ENCODE data around the gene CDH23. TPM values are rescaled to one million over a fixed set of nuclear protein-coding genes. Genes with fewer than 3 reads are reported as not detected.

The CDH23 gene
- total RNA-seq, 1 donor from 2014 or later: 0.40 TPM

GRCh38 chr10:71648254-71648932, 251.7 kb downstream of the CDH23 start:
- DNase-seq (ENCODE audit: low read depth): no peak

- no peak for DNase-seq (ENCODE audit: low read depth)
These were observed 252.2 kb downstream of the CDH23 start for GRCh38 chr10:71648933-71649320.

DNA sequence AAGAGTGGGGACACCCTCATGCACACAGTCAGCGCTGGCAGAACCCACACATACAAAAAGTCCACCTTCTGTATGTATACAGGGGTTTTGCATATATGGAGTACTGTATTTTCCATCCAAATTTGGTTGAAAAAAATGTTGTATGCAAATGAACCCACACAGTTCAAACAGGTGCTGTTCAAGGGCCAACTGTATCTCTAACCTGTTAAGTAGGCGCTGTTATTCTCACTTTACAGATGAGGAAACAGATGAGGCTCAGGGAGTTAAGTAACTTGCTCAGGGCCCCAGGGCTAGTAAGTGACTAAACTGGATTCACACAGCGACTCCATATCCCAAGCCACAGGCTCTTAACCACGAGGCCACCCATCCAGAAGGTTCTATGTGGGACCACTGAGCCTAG, 252.9 kb downstream of the CDH23 start:
- no peak for DNase-seq (ENCODE audit: low read depth)

DNA sequence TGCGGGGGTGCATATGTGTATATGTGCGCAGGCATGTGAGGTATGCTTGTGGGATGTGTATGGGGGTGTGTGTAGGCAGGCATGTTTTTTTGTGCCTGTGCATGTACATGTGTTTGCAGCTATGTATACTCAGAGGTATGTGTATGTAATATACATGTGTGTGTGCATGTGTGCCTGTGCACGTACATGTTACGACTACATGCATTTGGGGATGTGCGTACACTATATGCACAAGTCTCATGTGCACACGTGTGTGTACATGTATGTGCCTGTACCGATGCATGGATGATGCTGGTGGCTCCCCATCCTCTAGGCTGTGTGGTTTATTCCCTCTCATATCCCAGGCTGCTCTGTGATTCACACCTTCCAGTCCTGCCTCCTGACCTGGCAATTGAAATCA, 253.7 kb downstream of the CDH23 start:
- no peak for DNase-seq (ENCODE audit: low read depth)

DNA sequence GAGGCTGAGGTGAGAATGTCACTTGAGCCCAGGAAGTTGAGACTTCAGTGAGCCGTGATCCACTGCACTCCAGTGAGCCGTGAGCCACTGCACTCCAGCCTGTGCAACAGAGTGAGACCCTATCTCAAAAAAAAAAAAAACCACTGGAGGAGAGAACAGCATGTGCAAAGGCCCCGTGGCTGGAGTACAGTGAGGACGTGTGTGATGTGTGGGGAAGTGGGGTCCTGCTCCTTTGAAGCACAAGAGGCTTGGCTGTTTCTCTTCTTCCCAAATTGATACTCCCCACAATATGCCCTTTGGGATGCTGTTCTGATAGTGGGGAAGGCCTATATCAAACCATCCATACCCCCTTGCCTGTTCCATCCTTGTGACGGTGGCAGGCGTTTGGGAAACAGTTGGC, 254.7 kb downstream of the CDH23 start:
- DNase-seq (ENCODE audit: low read depth): no peak

GRCh38 chr10:71651928-71652327, 255.2 kb downstream of the CDH23 start:
- no peak for DNase-seq (ENCODE audit: low read depth)

DNA sequence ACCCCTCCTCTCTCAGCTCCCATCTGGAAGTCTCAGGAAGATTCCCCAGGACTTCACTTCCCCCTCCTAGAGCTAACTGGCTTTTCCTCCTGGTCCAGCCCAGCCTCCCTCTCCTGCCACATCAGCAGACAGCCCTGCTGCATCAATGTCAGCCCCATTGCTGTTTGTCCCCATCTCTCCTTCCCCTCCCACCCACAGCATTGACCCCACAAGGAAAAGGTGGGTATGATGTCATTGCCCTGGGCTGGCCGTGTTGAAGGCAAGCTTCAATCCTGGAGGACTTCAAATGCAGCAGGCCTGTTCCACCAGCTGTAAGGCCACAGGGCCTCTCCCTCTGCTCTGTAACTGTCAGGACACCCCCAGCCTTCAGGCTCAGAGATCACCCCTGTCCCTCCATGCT, 256.3 kb downstream of the CDH23 start:
- no peak for DNase-seq (ENCODE audit: low read depth)

DNA sequence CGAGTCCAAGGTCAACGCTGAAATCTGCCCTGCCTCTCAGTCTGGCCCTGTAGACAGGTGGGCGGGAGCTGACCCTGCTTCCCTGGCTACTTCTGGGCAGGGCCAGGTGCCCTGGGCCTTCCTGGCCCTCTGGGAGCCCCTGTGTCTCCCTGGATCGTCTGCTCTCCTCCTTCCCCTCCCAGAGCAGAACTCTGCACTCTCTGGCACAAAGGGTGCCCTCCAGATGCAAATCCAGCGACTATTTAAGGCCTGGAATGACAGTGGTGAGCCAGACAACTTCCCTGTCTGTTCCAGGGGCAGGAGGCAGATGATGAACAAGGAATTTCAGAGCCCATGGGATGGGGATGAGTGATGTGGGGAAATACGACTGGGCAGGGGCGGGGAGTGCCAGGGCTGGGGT, 259.5 kb downstream of the CDH23 start:
- no peak for DNase-seq (ENCODE audit: low read depth)

- no peak for DNase-seq (ENCODE audit: low read depth)
These were observed 261.1 kb downstream of the CDH23 start for GRCh38 chr10:71657604-71658466.

GRCh38 chr10:71658467-71658745, 261.7 kb downstream of the CDH23 start:
- no peak for DNase-seq (ENCODE audit: low read depth)

DNA sequence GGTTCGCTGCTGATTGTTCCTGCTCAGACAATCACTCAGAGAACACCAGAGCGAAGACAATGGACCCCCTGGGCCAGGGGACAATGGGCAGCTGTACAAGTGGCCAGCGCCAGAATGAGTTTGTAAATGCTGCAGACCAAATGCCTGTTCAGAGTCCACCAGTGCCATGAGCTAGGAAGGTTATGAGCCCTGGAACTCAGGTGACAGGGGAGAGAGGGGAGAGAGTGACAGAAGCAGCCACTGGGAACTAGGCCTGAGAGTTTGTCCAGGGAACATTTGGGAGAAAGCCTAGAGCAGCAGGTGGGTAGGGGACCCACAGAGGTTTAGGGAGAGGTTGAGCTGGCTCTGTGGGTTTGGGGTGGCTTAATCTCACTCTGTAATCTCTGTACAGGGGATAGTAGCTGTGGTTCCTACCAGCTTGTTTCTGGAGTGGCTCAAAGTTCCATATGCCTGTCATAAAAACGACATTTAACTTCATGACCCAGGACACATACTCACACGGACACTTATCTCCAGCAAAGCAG, 262.5 kb downstream of the CDH23 start:
- no peak for DNase-seq (ENCODE audit: low read depth)

- DNase-seq (ENCODE audit: low read depth): no peak
These were observed 263.0 kb downstream of the CDH23 start for GRCh38 chr10:71659737-71660136.

DNA sequence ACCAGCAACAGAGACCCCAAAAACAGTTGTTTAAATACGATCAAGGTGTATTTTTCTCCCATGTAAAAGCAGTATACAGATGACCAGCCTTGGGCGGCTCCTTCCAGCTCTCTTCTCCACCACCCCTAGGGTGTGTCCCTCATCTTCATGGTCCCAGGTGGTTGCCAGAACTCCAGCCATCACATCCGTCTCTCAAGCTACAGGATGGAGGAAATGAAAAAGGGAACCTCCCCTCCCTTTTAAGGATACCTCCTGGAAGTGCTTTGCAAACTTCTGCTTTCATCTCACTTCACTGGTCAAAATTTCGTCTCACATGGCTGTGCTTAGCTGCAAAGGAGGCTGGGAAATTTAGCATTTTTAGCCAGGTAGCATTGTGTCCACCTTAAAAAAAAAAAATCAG, 263.6 kb downstream of the CDH23 start:
- no peak for DNase-seq (ENCODE audit: low read depth)

DNA sequence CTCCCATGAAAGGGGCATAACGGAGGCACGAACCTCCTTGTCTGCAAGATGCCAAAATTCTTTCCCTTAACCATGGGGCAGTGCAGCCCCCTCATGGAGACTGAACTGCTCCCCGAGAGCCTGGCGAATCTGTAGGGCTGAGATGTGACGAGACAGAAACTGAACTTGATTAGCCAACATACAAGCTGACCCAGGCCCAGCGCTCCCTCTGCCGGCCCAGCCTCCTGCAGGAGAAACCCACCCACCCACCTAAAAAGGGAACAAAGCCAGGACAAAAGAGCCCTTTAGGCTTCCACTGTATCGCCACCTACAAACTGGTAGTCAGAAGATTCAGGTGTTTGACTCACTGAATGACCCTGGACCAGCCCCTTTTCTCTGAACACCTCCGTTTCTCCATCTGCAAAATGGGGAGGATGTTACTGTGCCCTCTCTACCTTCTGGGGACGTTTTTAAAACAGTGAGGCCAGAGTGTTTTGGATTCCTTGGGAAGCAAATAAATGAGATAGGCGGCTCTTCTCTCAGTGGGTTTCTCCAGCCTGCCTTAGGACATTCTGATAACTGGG, 264.4 kb downstream of the CDH23 start:
- no peak for DNase-seq (ENCODE audit: low read depth)

- DNase-seq (ENCODE audit: low read depth): no peak
These were observed 265.1 kb downstream of the CDH23 start for GRCh38 chr10:71661779-71662336.

- DNase-seq (ENCODE audit: low read depth): no peak
These were observed 266.6 kb downstream of the CDH23 start for GRCh38 chr10:71663311-71663710.

- no peak for DNase-seq (ENCODE audit: low read depth)
These were observed 267.9 kb downstream of the CDH23 start for GRCh38 chr10:71664585-71664984.

DNA sequence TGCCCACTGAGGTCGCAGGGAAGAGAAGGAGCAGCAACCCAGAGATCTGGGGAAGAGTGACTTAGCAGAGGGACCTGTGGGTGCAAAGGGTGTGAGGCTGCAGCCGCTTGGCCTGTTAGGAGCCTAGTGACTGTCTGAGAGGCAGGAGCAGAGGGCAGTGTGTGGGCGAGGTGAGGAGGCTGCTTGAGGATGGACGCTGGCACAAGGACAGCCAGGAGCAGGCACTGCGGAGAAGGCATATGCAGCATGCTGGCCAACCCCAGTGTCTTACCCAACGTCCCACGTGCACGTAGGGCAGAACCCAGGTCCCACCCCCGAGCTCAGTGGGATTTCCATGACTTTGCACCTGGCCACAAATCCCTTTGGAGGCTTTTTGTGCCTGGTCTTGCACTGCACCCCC, 268.7 kb downstream of the CDH23 start:
- no peak for DNase-seq (ENCODE audit: low read depth)

- DNase-seq (ENCODE audit: low read depth): no peak
These were observed 270.1 kb downstream of the CDH23 start for GRCh38 chr10:71666639-71667386.

- no peak for DNase-seq (ENCODE audit: low read depth)
These were observed 270.6 kb downstream of the CDH23 start for GRCh38 chr10:71667387-71667752.
